Measurements from ENCODE around the gene LDLRAD3. TPM values are rescaled to one million over a fixed set of nuclear protein-coding genes. Genes with fewer than 3 reads are reported as not detected.

LDLRAD3 gene
- total RNA-seq, 1 donor from 2014 or later: 19.6 TPM

GRCh38 chr11:35986947-35987346 is 43.1 kb downstream of the LDLRAD3 start:
- Mint-ChIP-seq H3K4me1 (ENCODE audit: low read depth) (peaks cover 6% of the 10 kb centered on the region), H3K27ac (no peak overlapping the region)

GRCh38 chr11:35990170-35990569 is 46.3 kb downstream of the LDLRAD3 start:
- no peak for TF ChIP-seq CTCF (IDR thresholded peaks at IDR 0.05; ENCODE audit: unreplicated experiment)
- Mint-ChIP-seq H3K36me3 (ENCODE audit: insufficient read depth) (peaks cover 2% of the 10 kb centered on the region), H3K4me1 (ENCODE audit: low read depth) (peaks cover 6% of the 10 kb centered on the region), H3K4me3 (ENCODE audit: low read depth) (no peak overlapping the region), H3K27ac (no peak overlapping the region), H3K9me3 (ENCODE audit: low read depth) (peaks cover 21% of the 10 kb centered on the region), H3K27me3 (no peaks in the 10 kb centered on the region)
- no peak for DNase-seq (ENCODE audit: low spot score, unreplicated experiment)

More at GRCh38 chr11:35986947-35987346, 43.1 kb downstream of the LDLRAD3 start:
- no peak for TF ChIP-seq CTCF (IDR thresholded peaks at IDR 0.05; ENCODE audit: unreplicated experiment)
- no peak for DNase-seq (ENCODE audit: low spot score, unreplicated experiment)
- Mint-ChIP-seq H3K4me3 (ENCODE audit: low read depth) (no peak overlapping the region), H3K27me3 (no peaks in the 10 kb centered on the region), H3K9me3 (ENCODE audit: low read depth) (peaks cover 16% of the 10 kb centered on the region), H3K36me3 (ENCODE audit: insufficient read depth) (peaks cover 3% of the 10 kb centered on the region)

DNA sequence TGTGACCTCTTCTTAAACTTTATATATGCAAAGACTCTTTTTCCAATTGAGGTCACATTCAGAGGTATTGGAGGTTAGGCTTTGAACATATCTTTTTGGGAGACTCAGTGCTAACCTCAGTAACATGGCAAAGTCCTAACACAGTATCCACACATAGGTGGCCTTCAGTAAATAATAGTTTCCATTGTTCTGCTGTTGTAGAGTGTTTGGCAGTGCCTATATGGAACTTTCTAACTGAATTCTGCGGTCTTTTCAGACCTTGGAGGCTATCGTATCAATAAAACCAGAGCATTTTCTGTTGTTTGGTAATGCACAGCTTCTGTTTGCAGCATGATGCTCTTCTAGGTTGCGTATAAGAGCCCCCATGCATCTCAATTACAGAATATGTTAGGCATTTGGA is 47.0 kb downstream of the LDLRAD3 start:
- Mint-ChIP-seq H3K27me3 (no peaks in the 10 kb centered on the region), H3K4me1 (ENCODE audit: low read depth) (peaks cover 6% of the 10 kb centered on the region), H3K27ac (no peak overlapping the region), H3K36me3 (ENCODE audit: insufficient read depth) (peaks cover 4% of the 10 kb centered on the region), H3K9me3 (ENCODE audit: low read depth) (peaks cover 19% of the 10 kb centered on the region), H3K4me3 (ENCODE audit: low read depth) (no peak overlapping the region)
- DNase-seq (ENCODE audit: low spot score, unreplicated experiment): no peak
- TF ChIP-seq CTCF (IDR thresholded peaks at IDR 0.05; ENCODE audit: unreplicated experiment): no peak

DNA sequence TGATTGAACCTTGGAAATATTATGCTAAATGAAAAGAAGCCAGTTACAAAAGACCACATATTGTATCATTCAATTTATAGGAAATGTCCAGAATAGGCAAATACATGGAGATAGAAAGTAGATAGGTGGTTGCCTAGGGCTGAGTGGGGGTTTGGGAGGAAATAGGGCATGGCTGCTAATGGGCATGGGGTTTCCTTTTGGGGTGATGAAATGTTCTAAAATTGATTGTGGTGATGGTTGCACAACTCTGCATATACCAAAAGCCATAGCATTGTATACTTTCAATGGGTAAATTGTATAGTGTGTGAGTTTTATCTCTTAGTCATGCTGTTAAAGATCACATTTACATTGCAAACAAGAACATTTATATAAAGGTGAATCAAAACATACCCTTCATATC is 48.7 kb downstream of the LDLRAD3 start:
- no peak for DNase-seq (ENCODE audit: low spot score, unreplicated experiment)
- no peak for TF ChIP-seq CTCF (IDR thresholded peaks at IDR 0.05; ENCODE audit: unreplicated experiment)
- Mint-ChIP-seq H3K4me3 (ENCODE audit: low read depth) (no peak overlapping the region), H3K27ac (no peak overlapping the region), H3K36me3 (ENCODE audit: insufficient read depth) (peaks cover 4% of the 10 kb centered on the region), H3K9me3 (ENCODE audit: low read depth) (peaks cover 20% of the 10 kb centered on the region), H3K27me3 (no peaks in the 10 kb centered on the region), H3K4me1 (ENCODE audit: low read depth) (peaks cover 6% of the 10 kb centered on the region)

- Mint-ChIP-seq H3K4me3 (ENCODE audit: low read depth) (no peak overlapping the region), H3K27me3 (no peaks in the 10 kb centered on the region), H3K9me3 (ENCODE audit: low read depth) (peaks cover 13% of the 10 kb centered on the region), H3K4me1 (ENCODE audit: low read depth) (peaks cover 8% of the 10 kb centered on the region), H3K36me3 (ENCODE audit: insufficient read depth) (peaks cover 4% of the 10 kb centered on the region), H3K27ac (no peak overlapping the region)
- TF ChIP-seq CTCF (IDR thresholded peaks at IDR 0.05; ENCODE audit: unreplicated experiment): no peak
- no peak for DNase-seq (ENCODE audit: low spot score, unreplicated experiment)
Measured at GRCh38 chr11:35994421-35994820, 50.6 kb downstream of the LDLRAD3 start.

Measured in progenitor cell of endocrine pancreas (in vitro differentiated cells).